Vagina (tissue), 2 donors: ENCODE measurements around the gene PLCB3. TPM values are rescaled to one million over a fixed set of nuclear protein-coding genes. Genes with fewer than 3 reads are reported as not detected.

ENCODE experiments used
- DNase-seq, 2 donors: peaks; one replicate each; pipeline ENCODE4 v3.0.0-alpha.2; 2017; ENCODE audit errors: extremely low spot score in 2 of 2
- H3K27ac ChIP-seq: fragments of 200-600 bp; sonication (generic); one replicate; pipeline ENCODE4 v1.5.1; 2019
- H3K27me3 ChIP-seq: fragments of 200-600 bp; sonication (generic); one replicate; pipeline ENCODE4 v1.5.1; 2019
- H3K36me3 ChIP-seq, 2 donors: fragments of 200-600 bp; sonication (generic); one replicate each; pipeline ENCODE4 v1.5.1; 2017 to 2019
- H3K4me1 ChIP-seq: fragments of 200-600 bp; sonication (generic); one replicate; pipeline ENCODE4 v1.5.1; 2019
- H3K4me3 ChIP-seq, 2 donors: fragments of 200-600 bp; sonication (generic); 1 replicate in 1 of 2; 2 replicates in 1 of 2; pipeline ENCODE4 v1.5.1; 2016 to 2019
- H3K9me3 ChIP-seq: fragments of 200-600 bp; sonication (generic); one replicate; pipeline ENCODE4 v1.5.1; 2019
- CTCF ChIP-seq, 3 experiments: fragments of 450-650 bp in 2 of 3; fragments of 200-600 bp in 1 of 3; sonication (generic) in 1 of 3; IDR thresholded peaks; one replicate each; pipeline ENCODE4 v1.5.1; 2017 to 2019; ENCODE audit warnings: antibody characterized with exemption in 3 of 3, mild to moderate bottlenecking in 2 of 3, moderate library complexity in 2 of 3
- POLR2A ChIP-seq, 2 donors: fragments of 450-650 bp; IDR thresholded peaks; one replicate each; pipeline ENCODE4 v1.6.1; 2017; ENCODE audit warnings: antibody characterized with exemption in 2 of 2, mild to moderate bottlenecking in 2 of 2, moderate library complexity in 2 of 2
- POLR2AphosphoS5 ChIP-seq, 2 donors: sonication (generic); formaldehyde crosslinking; IDR thresholded peaks; one replicate each; pipeline ENCODE4 v1.9.0; 2017; ENCODE audit warnings: antibody characterized with exemption in 2 of 2, mild to moderate bottlenecking in 2 of 2, low read depth in 1 of 2; ENCODE audit not compliant: insufficient read depth in 1 of 2
- intact Hi-C: fragments of 100-400 bp; cut with DNase I; formaldehyde crosslinking; loops from one replicate; pipeline ENCODE4 v1.15.1; 2023
- total RNA-seq: library from RNA; depleted of rRNA; stranded (reverse); fragments of >200 nt; gene quantifications from one replicate; pipeline ENCODE4 v1.2.3, GENCODE V29; 2016

The PLCB3 gene
- total RNA-seq, 1 donor from 2014 or later = 33.1 TPM

- no peaks in the 10 kb centered on the region for H3K36me3 ChIP-seq
- H3K9me3 ChIP-seq = no peaks in the 10 kb centered on the region
- H3K27me3 ChIP-seq = no peaks in the 10 kb centered on the region
- TF ChIP-seq CTCF (IDR thresholded peaks at IDR 0.05) (no peak), POLR2A (IDR thresholded peaks at IDR 0.05) (no peak), POLR2AphosphoS5 (IDR thresholded peaks at IDR 0.05; ENCODE audit: insufficient read depth in 1 of 2, low read depth in 1 of 2) (no peak)
- H3K27ac ChIP-seq = peak overlapping the region; percentile 81
- H3K4me3 ChIP-seq = peak overlapping the region; percentile 78 to 97
- peaks cover 52% of the 10 kb centered on the region for H3K4me1 ChIP-seq
- no peak for DNase-seq
- intact Hi-C loops = no loop called here
These were observed 26.3 kb upstream of the PLCB3 start for GRCh38 chr11:64224891-64225607.

GRCh38 chr11:64225608-64226506 is 25.5 kb upstream of the PLCB3 start, which contains the start of the genes NUDT22 and TRPT1:
TSS of gene NUDT22 (plus strand) at chr11:64226274. CDS start at chr11:64226653, 379 bp downstream.
TSS of gene TRPT1 (minus strand) at chr11:64226186. CDS start at chr11:64225860, 326 bp downstream.
- Histone ChIP-seq H3K27me3 (no peaks in the 10 kb centered on the region), H3K4me3 (peak within 1 kb of the TSS; percentile 78 to 97), H3K4me1 (peaks cover 55% of the 10 kb centered on the region), H3K36me3 (no peaks in the 10 kb centered on the region), H3K27ac (peak within 1 kb of the TSS; percentile 81), H3K9me3 (no peaks in the 10 kb centered on the region)
- TF ChIP-seq POLR2AphosphoS5 (IDR thresholded peaks at IDR 0.05; ENCODE audit: insufficient read depth in 1 of 2, low read depth in 1 of 2) (peak; percentile 84 to 97), CTCF (IDR thresholded peaks at IDR 0.05) (no peak), POLR2A (IDR thresholded peaks at IDR 0.05) (peak in 1 of 2 donors; percentile 88)
- peak in 1 of 2 donors; percentile 92 for DNase-seq
- intact Hi-C loops = no loop called here

GRCh38 chr11:64226507-64227051 is 24.8 kb upstream of the PLCB3 start:
- peak overlapping the region; percentile 78 to 97 for H3K4me3 ChIP-seq
- no peaks in the 10 kb centered on the region for H3K27me3 ChIP-seq
- no peaks in the 10 kb centered on the region for H3K9me3 ChIP-seq
- intact Hi-C loops = no loop called here
- no peaks in the 10 kb centered on the region for H3K36me3 ChIP-seq
- H3K27ac ChIP-seq = peak overlapping the region; percentile 81
- peak in 1 of 2 donors; percentile 73 for TF ChIP-seq POLR2AphosphoS5 (IDR thresholded peaks at IDR 0.05; ENCODE audit: insufficient read depth in 1 of 2, low read depth in 1 of 2)
- no peak for TF ChIP-seq POLR2A (IDR thresholded peaks at IDR 0.05)
- TF ChIP-seq CTCF (IDR thresholded peaks at IDR 0.05) = no peak
- no peak for DNase-seq
- H3K4me1 ChIP-seq = peaks cover 63% of the 10 kb centered on the region

GRCh38 chr11:64227405-64227956 is 23.8 kb upstream of the PLCB3 start:
- Histone ChIP-seq H3K4me3 (peak overlapping the region; percentile 78 to 97), H3K36me3 (no peaks in the 10 kb centered on the region), H3K27ac (peak overlapping the region; percentile 81), H3K27me3 (no peaks in the 10 kb centered on the region), H3K9me3 (no peaks in the 10 kb centered on the region), H3K4me1 (peaks cover 71% of the 10 kb centered on the region)
- no peak for TF ChIP-seq POLR2AphosphoS5 (IDR thresholded peaks at IDR 0.05; ENCODE audit: insufficient read depth in 1 of 2, low read depth in 1 of 2)
- TF ChIP-seq CTCF (IDR thresholded peaks at IDR 0.05) = no peak
- TF ChIP-seq POLR2A (IDR thresholded peaks at IDR 0.05) = no peak
- intact Hi-C loops = no loop called here
- no peak for DNase-seq
